Epithelial cell of proximal tubule (primary cell): ENCODE measurements around the gene CHN2. TPM values are rescaled to one million over a fixed set of nuclear protein-coding genes. Genes with fewer than 3 reads are reported as not detected.

Experiments
- DNase-seq: peaks from one replicate; pipeline ENCODE4 v3.0.0-alpha.2; 2011; ENCODE audit warnings: low read depth
- H3K4me3 ChIP-seq: 2 replicates; pipeline ENCODE4 v1.5.1; 2011; ENCODE audit warnings: low read depth, mild to moderate bottlenecking, low read length
- CTCF ChIP-seq: conservative IDR thresholded peaks from 2 replicates; pipeline ENCODE4 v1.5.1; 2012; ENCODE audit warnings: low read depth, mild to moderate bottlenecking, low read length
- total RNA-seq: library from RNA; depleted of rRNA; stranded (reverse); fragments of >200 nt; gene quantifications from 2 replicates; pipeline ENCODE4 v1.2.3, GENCODE V29; 2015

Gene CHN2
- total RNA-seq, 1 donor from 2014 or later = 0.35 TPM

GRCh38 chr7:29377718-29378117 lies 183.1 kb downstream of the CHN2 start:
- H3K4me3 ChIP-seq = no peak overlapping the region
- no peak for TF ChIP-seq CTCF
- DNase-seq = no peak

GRCh38 chr7:29379551-29379950 lies 185.0 kb downstream of the CHN2 start:
- TF ChIP-seq CTCF = no peak

GRCh38 chr7:29381206-29382094 lies 186.9 kb downstream of the CHN2 start:
- TF ChIP-seq CTCF = no peak
- DNase-seq = no peak
- H3K4me3 ChIP-seq = no peak overlapping the region

More at GRCh38 chr7:29379551-29379950, 185.0 kb downstream of the CHN2 start:
- H3K4me3 ChIP-seq = no peak overlapping the region
- no peak for DNase-seq

- H3K4me3 ChIP-seq = no peak overlapping the region
- no peak for DNase-seq
- TF ChIP-seq CTCF = no peak
Measured at GRCh38 chr7:29384277-29384676, 189.7 kb downstream of the CHN2 start.

- TF ChIP-seq CTCF = no peak
- no peak overlapping the region for H3K4me3 ChIP-seq
- DNase-seq = no peak
Measured at GRCh38 chr7:29385214-29385814, 190.7 kb downstream of the CHN2 start.

GRCh38 chr7:29386196-29386765 lies 191.7 kb downstream of the CHN2 start:
- DNase-seq = no peak
- no peak overlapping the region for H3K4me3 ChIP-seq
- TF ChIP-seq CTCF = no peak

GRCh38 chr7:29391262-29391661 lies 196.7 kb downstream of the CHN2 start:
- no peak for DNase-seq
- no peak for TF ChIP-seq CTCF
- no peak overlapping the region for H3K4me3 ChIP-seq
